Measurements from ENCODE around the gene NDUFA1. TPM values are rescaled to one million over a fixed set of nuclear protein-coding genes. Genes with fewer than 3 reads are reported as not detected.

The NDUFA1 gene
- total and polyA plus RNA-seq, 10 of the 15 experiments (the other 5 are each of a cell fraction or from before 2014, with no cell fraction given), result 113 to 1,113 (median 306) TPM

DNA sequence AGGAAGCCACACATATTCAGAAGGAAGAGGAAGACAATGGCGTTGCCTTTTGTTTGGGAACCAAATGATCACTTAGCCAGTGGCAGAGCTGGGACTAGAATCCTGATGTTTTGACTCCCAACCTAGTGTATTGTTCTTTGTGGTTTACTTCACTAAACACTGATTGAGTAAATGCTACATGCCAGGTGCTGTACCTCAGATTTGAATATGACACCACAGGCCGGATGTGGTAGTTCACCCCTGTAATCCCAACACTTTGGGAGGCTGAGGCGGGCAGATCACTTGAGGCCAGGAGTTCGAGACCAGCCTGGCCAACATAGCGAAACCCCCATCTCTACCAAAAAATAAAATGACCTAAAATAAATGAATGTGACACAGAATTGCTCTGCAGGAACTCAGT is 8.4 kb downstream of the NDUFA1 start:
- BruUV-seq (replicated peaks), result no TSS peak
- Histone ChIP-seq H2AFZ (ENCODE audit: control insufficient read depth, low read depth, low read length) (no peak overlapping the region), H3K27ac (ENCODE audit: control insufficient read depth, insufficient read depth) (no peak overlapping the region), H3K79me2 (ENCODE audit: control insufficient read depth, insufficient read depth, low read length) (no peaks in the 10 kb centered on the region), H3K4me3 (no peak overlapping the region), H3K4me1 (ENCODE audit: control insufficient read depth, insufficient read depth, low read length) (peaks cover 10% of the 10 kb centered on the region), H3K4me2 (ENCODE audit: control insufficient read depth, insufficient read depth) (no peak overlapping the region), H3K9me3 (replicated peaks; ENCODE audit: control insufficient read depth, insufficient read depth, low read length) (no peaks in the 10 kb centered on the region), H3K27me3 (replicated peaks in 1 of 2; ENCODE audit: control insufficient read depth in 2 of 2, insufficient read depth in 2 of 2, low read length in 1 of 2) (no peaks in the 10 kb centered on the region), H4K20me1 (ENCODE audit: control insufficient read depth, insufficient read depth) (no peaks in the 10 kb centered on the region), H3K36me3 (ENCODE audit: control insufficient read depth in 2 of 2, insufficient read depth in 2 of 2, low read length in 1 of 2) (peaks cover 0 to 4% of the 10 kb centered on the region in 2 experiments; a peak in 1 of 4 replicates), H3K9ac (ENCODE audit: control insufficient read depth, insufficient read depth, low read length) (no peak overlapping the region)
- ChIA-PET CTCF (interaction anchor here (0.6 to 2.8 kb wide), 6 partner anchors 10 to 364 kb away, joined by 3 to 8 read pairs (median 4); partner anchors contain the start of gene UPF3B), SMC1A (ENCODE audit: uncharacterized antibody, unreplicated experiment) (no interaction called here), RAD21 (ENCODE audit: unreplicated experiment) (interaction anchor here (0.7 to 1.3 kb wide), 3 partner anchors 9 to 27 kb away, joined by 3 to 4 read pairs (median 3); partner anchors contain the start of gene UPF3B), POLR2A (no interaction called here)
- TF ChIP-seq ZNF592 (IDR thresholded peaks at IDR 0.05) (no peak), RUNX3 (IDR thresholded peaks at IDR 0.05; ENCODE audit: low read length) (peak; percentile 84), MYB (IDR thresholded peaks at IDR 0.05; ENCODE audit: borderline replicate concordance, low read depth, low read length) (no peak), IKZF2 (IDR thresholded peaks at IDR 0.05) (peak; percentile 18 to 20; a peak in 2 of 4 replicates), IKZF1 (conservative IDR thresholded peaks at IDR 0.05) (0 out of 2 replicates have a peak, but pooled peaks have one; percentile 19), TCF12 (IDR thresholded peaks at IDR 0.05; ENCODE audit: low read depth, low read length) (0 out of 2 replicates have a peak, but pooled peaks have one; percentile 46), CREM (IDR thresholded peaks at IDR 0.05; ENCODE audit: low read depth) (no peak), POU2F2 (IDR thresholded peaks at IDR 0.05; ENCODE audit: borderline replicate concordance, low read depth, low read length) (peak; percentile 71; the same call in 2 of the 3 replicates), ATF2 (IDR thresholded peaks at IDR 0.05; ENCODE audit: low read length) (no peak), EP300 (IDR thresholded peaks at IDR 0.05; ENCODE audit: borderline replicate concordance in 1 of 2, control insufficient read depth in 1 of 2, low read depth in 2 of 2, low read length in 2 of 2) (no peak), TCF3 (IDR thresholded peaks at IDR 0.05; ENCODE audit: borderline replicate concordance, insufficient read depth, low read depth, low read length) (peak; percentile 30; the same call in 1 of the 2 replicates), BMI1 (IDR thresholded peaks at IDR 0.05; ENCODE audit: borderline replicate concordance) (no peak), ZBED1 (IDR thresholded peaks at IDR 0.05; ENCODE audit: borderline replicate concordance) (0 out of 2 replicates have a peak, but pooled peaks have one; percentile 26), CBFB (IDR thresholded peaks at IDR 0.05; ENCODE audit: low read depth) (0 out of 2 replicates have a peak, but pooled peaks have one; percentile 37)
- intact Hi-C loops (cut with micrococcal nuclease; ENCODE audit: unreplicated experiment) (loop anchor here (1.0 to 10.0 kb wide), 3 partner anchors 89 to 395 kb away; partner anchors contain the start of gene RPL39), in situ Hi-C loops (cut with MboI) (no loop called here)
- 9% methylated on average over 5 of the region's 5 CpGs for WGBS (ENCODE audit: insufficient coverage, insufficient replicate concordance, low lambda C conversion rate, missing lambda C conversion rate)
- DNase-seq (ENCODE audit: low read depth, low spot score), result no peak
- peak; percentile 68 for ATAC-seq
- FAIRE-seq, result peak; percentile 7
